Measurements from ENCODE around the gene IGFBP7.

The IGFBP7 gene

DNA sequence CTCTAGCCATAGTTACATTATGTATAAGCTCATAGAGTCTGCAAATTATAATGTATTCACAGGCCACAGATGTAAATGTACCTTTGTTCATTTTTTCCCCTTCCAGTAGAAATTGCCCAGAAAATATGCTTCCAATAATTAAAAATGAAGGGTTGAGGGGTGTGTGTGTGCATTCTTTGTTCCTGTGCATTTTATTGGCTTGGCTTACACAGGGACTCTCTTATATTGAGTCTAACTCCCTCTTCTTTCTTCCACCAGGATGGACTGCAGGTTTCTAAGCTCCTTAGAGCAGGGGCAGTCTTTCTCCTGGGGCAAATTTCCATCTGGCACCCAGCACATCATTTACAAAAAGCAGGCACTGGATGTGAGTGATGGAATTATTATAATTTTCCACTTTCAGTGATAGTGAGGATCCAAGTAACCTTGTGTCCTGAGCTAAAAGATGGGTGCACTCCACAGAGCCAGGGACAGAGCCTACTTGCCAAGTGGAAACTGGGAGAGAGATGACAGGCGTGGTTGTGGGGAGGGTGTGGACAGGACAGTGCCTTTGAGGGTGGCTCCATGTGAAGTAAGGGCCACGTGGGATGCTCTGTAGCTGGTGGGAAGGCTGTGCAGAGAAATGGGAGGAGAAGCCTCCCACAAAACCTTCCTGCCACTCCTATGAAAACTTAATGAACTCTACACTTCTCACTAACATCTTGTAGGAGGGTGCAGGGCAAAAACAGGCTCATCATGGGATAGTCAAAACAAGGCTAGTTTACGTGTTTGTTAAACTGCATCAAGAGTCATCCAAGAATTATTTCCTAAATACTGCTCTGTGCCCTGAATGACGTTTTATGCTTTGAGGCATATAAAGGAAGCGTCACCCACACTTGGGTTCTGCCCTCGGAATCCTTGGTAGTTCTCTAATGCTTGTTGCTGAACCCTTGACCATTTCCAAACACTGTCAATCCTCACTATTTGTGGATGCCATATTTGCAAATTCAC, 16.0 kb downstream of the IGFBP7 start:
- DNase-seq = no peak

DNA sequence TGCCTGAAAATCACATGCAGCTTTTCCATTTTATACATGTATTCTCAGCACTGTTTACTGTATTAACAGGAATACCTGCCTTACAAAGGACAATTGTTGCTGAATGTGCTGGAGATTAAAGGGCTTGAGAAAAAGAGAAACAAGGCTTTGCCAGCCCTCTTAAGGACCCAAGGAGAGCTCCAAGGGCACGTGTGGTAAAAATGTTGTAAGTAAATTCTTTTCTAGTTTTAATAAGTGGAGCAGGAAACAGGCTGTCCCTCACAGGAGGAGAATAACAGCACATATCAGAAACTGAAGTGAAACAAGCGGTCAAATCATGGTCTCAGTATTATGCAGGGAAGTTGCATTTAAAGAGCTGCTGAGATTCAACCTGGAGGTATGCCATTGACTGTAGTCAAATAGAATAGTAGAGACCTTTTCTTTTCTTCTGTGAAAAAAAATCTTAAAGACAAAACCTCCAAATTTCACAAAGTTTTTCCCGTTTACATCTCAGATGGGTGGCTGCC, 18.5 kb downstream of the IGFBP7 start:
- DNase-seq = no peak

DNA sequence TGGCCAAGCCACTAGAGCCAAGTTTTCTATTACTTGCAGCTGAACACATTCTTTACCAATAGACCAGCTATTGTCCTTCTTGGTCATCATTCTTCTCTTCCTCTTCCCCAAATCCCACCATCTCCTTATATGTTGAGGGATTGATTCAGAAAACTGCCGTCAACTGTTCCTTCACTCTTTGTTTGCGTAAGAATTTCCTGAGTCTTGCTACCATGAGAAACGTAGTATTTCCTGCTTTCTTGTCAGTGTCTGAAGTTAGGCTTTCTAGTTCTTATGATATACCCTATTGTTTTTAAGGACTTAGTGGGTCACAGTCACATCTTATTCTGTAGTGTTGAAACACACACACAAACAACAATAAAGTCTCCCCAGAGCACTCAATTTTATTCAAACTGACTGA, 20.1 kb downstream of the IGFBP7 start:
- DNase-seq = no peak

GRCh38 chr4:57089549-57089948, 20.6 kb downstream of the IGFBP7 start:
- DNase-seq = no peak

DNA sequence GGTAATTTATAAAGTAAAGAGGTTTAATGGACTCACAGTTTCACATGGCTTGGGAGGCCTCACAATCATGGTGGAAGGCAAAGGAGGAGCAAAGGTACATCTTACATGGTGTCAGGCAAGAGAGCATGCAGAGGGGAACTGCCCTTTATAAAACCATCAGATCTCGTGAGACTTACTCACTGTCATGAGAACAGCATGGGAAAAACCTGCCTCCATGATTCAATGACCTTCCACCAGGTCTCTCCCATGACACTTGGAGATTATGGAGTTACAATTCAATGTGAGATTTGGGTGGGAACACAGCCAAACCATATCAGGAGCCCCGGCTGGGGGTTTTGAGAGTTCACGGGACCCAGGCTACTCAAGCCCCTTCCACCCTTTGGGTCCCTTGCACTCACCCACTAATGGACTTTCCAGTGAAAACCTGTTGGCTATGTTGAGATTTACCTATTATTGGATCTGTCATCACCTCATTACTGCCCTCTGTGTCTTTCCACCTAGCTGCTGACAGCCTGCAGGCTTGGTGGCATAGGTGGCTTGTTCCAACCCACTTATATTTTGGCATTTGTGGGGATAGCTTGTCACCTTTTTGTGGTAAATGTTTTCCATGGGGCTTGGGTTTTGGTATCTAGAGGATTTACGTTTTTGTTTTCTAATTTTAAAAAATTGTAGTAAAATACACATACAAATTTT, 24.0 kb downstream of the IGFBP7 start:
- no peak for DNase-seq

GRCh38 chr4:57085278-57085677, 24.9 kb downstream of the IGFBP7 start:
- DNase-seq = no peak

DNA sequence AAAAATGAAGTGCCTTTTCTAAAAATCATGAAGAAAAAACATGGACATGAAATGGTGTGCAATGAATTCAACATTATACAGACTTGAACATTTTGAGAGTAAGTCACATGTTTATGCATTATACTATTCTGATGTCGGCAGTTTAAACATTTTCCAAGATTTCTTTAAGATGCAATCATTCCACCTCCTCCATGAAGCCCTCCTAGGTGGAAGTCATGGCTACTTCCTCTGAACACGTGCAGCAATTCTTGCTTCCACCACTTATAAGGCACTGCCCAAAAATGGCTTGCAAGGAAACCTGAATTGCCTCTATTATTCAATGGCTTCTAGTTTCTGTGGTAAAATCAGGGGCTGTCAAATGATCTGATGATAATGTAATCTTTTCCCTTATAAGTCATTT, 25.8 kb downstream of the IGFBP7 start:
- DNase-seq = no peak

GRCh38 chr4:57083090-57083489, 27.1 kb downstream of the IGFBP7 start:
- DNase-seq = no peak

- DNase-seq = no peak
Measured at GRCh38 chr4:57081651-57082621, 28.2 kb downstream of the IGFBP7 start.

DNA sequence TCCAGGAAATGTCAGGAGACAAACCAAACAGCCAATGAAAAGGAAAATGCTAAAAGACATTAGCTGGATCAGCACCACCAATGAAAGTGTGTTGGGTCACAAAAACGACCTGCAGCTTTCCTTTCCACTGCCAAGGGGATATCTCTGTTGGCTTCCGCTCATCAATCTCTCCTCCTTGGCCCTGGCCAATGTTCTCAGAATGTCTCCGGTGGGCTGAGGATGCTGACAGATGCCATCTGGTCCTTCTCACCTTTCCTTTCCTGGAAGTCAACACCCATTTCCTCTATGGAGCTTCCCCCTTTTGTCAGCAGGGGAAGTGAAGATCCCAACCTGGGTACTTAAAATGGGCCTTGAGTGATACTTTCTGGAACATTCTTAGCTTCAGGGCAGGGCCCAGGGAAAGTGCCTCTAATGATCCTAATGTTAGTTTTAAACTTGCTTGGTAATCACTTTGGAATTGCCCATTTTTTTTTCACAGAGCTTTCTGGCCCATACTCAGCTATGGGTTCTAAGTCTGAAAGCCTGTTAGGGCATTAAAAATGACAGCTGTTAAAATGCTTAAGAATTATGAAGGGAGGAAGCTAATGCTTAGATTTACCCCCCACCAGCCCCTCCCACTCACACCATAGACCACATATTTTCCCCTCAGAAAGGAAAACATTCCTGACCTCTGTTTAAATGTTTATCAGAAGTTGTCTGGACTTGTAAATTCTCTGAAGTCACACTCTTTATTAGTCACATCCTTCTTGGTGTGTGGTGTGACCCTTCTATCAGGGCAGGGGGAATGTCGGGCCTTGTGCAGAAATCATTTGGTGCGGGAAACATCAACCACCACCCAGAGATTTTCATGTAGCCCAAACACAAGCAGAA, 29.2 kb downstream of the IGFBP7 start:
- no peak for DNase-seq

GRCh38 chr4:57078685-57079521, 31.3 kb downstream of the IGFBP7 start:
- DNase-seq = no peak

- DNase-seq = no peak
Measured at GRCh38 chr4:57077550-57078343, 32.4 kb downstream of the IGFBP7 start.

- no peak for DNase-seq
Measured at GRCh38 chr4:57076646-57077045, 33.5 kb downstream of the IGFBP7 start.

DNA sequence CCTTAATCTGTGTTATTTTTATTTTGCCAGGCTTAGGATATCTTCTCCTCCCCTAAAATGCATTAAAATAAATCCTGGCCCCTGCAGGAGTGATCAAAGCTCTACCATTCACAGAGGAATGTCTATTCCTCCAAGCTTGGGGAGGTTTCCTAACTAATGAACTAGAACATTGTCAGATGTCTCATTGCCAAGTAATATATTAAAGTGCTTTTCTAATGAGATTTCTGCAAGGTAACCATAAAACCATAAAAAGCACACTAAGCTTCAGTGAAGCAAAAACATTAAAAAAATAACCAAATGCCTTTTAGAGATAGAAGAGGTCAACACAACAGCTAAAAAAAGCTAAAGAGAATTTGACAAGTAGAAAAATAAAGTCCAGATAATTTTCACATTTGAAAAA, 34.8 kb downstream of the IGFBP7 start:
- no peak for DNase-seq

GRCh38 chr4:57074744-57075143, 35.4 kb downstream of the IGFBP7 start:
- no peak for DNase-seq

GRCh38 chr4:57073559-57073958, 36.6 kb downstream of the IGFBP7 start:
- no peak for DNase-seq

DNA sequence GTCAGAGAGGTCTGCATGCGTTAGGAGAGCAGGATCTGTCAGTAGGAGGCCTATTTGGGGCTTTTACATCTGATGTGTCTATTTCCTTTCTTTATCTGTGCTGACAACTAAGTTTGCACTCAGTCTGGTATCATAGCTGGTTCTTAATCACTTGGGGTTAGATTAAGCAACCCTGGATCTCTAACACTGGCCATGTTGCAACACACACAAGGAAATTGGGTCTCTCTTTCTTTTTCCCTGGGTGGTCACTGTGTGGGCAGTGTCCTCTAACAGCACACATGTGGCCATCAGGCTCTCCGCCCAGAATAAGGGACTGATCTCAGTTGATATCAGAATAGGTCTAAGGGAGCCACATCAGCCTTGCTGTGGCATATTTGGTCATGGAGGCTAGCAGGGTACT, 38.9 kb downstream of the IGFBP7 start:
- no peak for DNase-seq

- DNase-seq = no peak
Measured at GRCh38 chr4:57070461-57070860, 39.7 kb downstream of the IGFBP7 start.

DNA sequence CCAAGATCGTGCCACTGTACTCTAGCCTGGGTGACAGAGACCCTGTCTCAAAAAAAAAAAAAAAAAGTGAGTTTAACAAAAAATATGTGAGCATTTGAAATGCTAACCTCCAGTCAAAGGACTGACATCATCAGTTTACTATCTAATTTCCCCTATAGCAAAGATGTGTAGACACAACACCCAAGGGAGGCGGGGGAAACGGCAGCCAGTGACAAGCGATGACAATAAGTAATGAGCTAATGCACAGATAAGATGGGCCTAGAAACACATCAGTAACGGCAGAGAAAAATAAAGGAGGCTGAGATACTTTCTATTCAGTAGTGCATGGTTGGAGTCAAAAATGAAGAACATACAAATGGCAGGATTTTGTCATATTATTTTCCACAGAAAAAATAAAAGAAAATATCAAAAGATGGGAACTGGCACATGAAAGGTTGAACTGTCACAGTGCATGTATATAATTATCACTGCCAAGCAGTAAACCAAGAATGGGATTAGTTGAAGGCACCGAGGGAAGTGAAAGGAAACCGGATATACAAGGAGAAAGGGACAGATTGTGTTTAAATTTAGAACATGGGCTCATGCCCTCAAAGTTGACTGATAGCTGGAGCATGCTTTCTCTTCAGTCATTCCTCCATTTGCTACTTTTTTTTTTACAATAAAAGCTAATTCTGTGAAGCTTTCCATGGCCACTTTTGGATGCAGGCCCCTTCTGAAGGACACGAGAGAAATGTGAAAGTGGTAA, 41.8 kb downstream of the IGFBP7 start:
- DNase-seq = no peak

Measured in NK-92 treated with Interleukin-12 subunit alpha and Interleukin-12 subunit beta, amount 100 ng/mL, for 24 hours (cell line).